ENCODE results near the gene IRAK2. TPM values are rescaled to one million over a fixed set of nuclear protein-coding genes. Genes with fewer than 3 reads are reported as not detected.
"Not testable (repeated sequence)": the region's sequence is repeated elsewhere in the genome, so short reads cannot be mapped to it uniquely, and the experiment has no call there.

Gene IRAK2
- total RNA-seq, 2 donors from 2014 or later = 4.3 to 5.4 TPM

GRCh38 chr3:10248984-10249748 lies 84.4 kb downstream of the IRAK2 start:
- H3K27ac Mint-ChIP-seq = peak overlapping the region; percentile 93 to 98
- DNase-seq (ENCODE audit: low spot score in 2 of 2) (peak; percentile 54 to 85), ATAC-seq (peak; percentile 18 to 48)
- peaks cover 61 to 84% of the 10 kb centered on the region in 2 donors for H3K36me3 Mint-ChIP-seq
- peaks cover 14 to 24% of the 10 kb centered on the region in 2 donors for H3K9me3 Mint-ChIP-seq

- Mint-ChIP-seq H3K36me3 (peaks cover 55 to 84% of the 10 kb centered on the region in 2 donors), H3K27ac (peak overlapping the region; percentile 93 to 98), H3K9me3 (peaks cover 14 to 22% of the 10 kb centered on the region in 2 donors)
- peak; percentile 39 to 47 for ATAC-seq
- DNase-seq (ENCODE audit: low spot score in 2 of 2) = no peak
Observed at GRCh38 chr3:10249833-10250232, 85.1 kb downstream of the IRAK2 start.

- no peak for DNase-seq (ENCODE audit: low spot score in 2 of 2)
- peaks cover 6 to 11% of the 10 kb centered on the region in 2 donors for H3K9me3 Mint-ChIP-seq
- H3K27ac Mint-ChIP-seq = peak overlapping the region; percentile 93 to 98
- ATAC-seq = no peak
- H3K36me3 Mint-ChIP-seq = peaks cover 53 to 84% of the 10 kb centered on the region in 2 donors
Observed at GRCh38 chr3:10251006-10251405, 86.3 kb downstream of the IRAK2 start.

- peaks cover 0 to 4% of the 10 kb centered on the region in 2 donors for H3K9me3 Mint-ChIP-seq
- H3K36me3 Mint-ChIP-seq = peaks cover 46 to 74% of the 10 kb centered on the region in 2 donors
- DNase-seq (ENCODE audit: low spot score in 2 of 2) = no peak
- ATAC-seq = no peak
- H3K27ac Mint-ChIP-seq = peak overlapping the region in 1 of 2 donors; percentile 89
Observed at GRCh38 chr3:10253731-10254130, 89.0 kb downstream of the IRAK2 start.

- DNase-seq (ENCODE audit: low spot score in 2 of 2) (no peak), ATAC-seq (no peak)
- Mint-ChIP-seq H3K36me3 (peaks cover 27 to 70% of the 10 kb centered on the region in 2 donors), H3K9me3 (peaks cover 0 to 4% of the 10 kb centered on the region in 2 donors), H3K27ac (peak overlapping the region in 1 of 2 donors; percentile 42)
Observed at GRCh38 chr3:10255835-10256234, 91.1 kb downstream of the IRAK2 start.

- H3K36me3 Mint-ChIP-seq = peaks cover 28 to 77% of the 10 kb centered on the region in 2 donors
- ATAC-seq (no peak), DNase-seq (ENCODE audit: low spot score in 2 of 2) (no peak)
- peaks cover 0 to 4% of the 10 kb centered on the region in 2 donors for H3K9me3 Mint-ChIP-seq
- peak overlapping the region; percentile 1 to 73 for H3K27ac Mint-ChIP-seq
Observed at GRCh38 chr3:10259036-10259435, 94.3 kb downstream of the IRAK2 start.

- Mint-ChIP-seq H3K9me3 (no peaks in the 10 kb centered on the region), H3K36me3 (peaks cover 33 to 74% of the 10 kb centered on the region in 2 donors), H3K27ac (no peak overlapping the region)
- no peak for DNase-seq (ENCODE audit: low spot score in 2 of 2)
- ATAC-seq = no peak
Observed at GRCh38 chr3:10259798-10260197, 95.1 kb downstream of the IRAK2 start.

- Mint-ChIP-seq H3K27ac (no peak overlapping the region), H3K36me3 (peaks cover 33 to 69% of the 10 kb centered on the region in 2 donors), H3K9me3 (no peaks in the 10 kb centered on the region)
- ATAC-seq = no peak
- no peak for DNase-seq (ENCODE audit: low spot score in 2 of 2)
Observed at GRCh38 chr3:10260211-10260701, 95.5 kb downstream of the IRAK2 start.

- DNase-seq (ENCODE audit: low spot score in 2 of 2) (no peak), ATAC-seq (no peak)
- H3K36me3 Mint-ChIP-seq = peaks cover 28 to 64% of the 10 kb centered on the region in 2 donors
- H3K27ac Mint-ChIP-seq = peak overlapping the region in 1 of 2 donors; percentile 18
- no peaks in the 10 kb centered on the region for H3K9me3 Mint-ChIP-seq
Observed at GRCh38 chr3:10262027-10262426, 97.3 kb downstream of the IRAK2 start.

- Mint-ChIP-seq H3K36me3 (peaks cover 28 to 76% of the 10 kb centered on the region in 2 donors), H3K9me3 (no peaks in the 10 kb centered on the region), H3K27ac (peak overlapping the region; percentile 86 to 89)
- peak; percentile 93 to 96 for ATAC-seq
- peak in 1 of 2 donors; percentile 69 for DNase-seq (ENCODE audit: low spot score in 2 of 2)
Observed at GRCh38 chr3:10263646-10264363, 99.1 kb downstream of the IRAK2 start.

- Mint-ChIP-seq H3K27ac (peak overlapping the region in 1 of 2 donors; percentile 78), H3K36me3 (peaks cover 25 to 66% of the 10 kb centered on the region in 2 donors), H3K9me3 (no peaks in the 10 kb centered on the region)
- DNase-seq (ENCODE audit: low spot score in 2 of 2) (no peak), ATAC-seq (no peak)
Observed at GRCh38 chr3:10265833-10266232, 101.1 kb downstream of the IRAK2 start.

GRCh38 chr3:10266936-10267335 lies 102.2 kb downstream of the IRAK2 start:
- DNase-seq (ENCODE audit: low spot score in 2 of 2); H3K9me3 Mint-ChIP-seq; ATAC-seq: not testable (repeated sequence)
- H3K36me3 Mint-ChIP-seq = peaks cover 18 to 66% of the 10 kb centered on the region in 2 donors
- peak overlapping the region; percentile 3 to 38 for H3K27ac Mint-ChIP-seq

- H3K36me3 Mint-ChIP-seq = peaks cover 13 to 62% of the 10 kb centered on the region in 2 donors
- peak overlapping the region in 1 of 2 donors; percentile 79 for H3K27ac Mint-ChIP-seq
Observed at GRCh38 chr3:10268116-10268515, 103.4 kb downstream of the IRAK2 start.

GRCh38 chr3:10268930-10269329 lies 104.2 kb downstream of the IRAK2 start:
- no peak for DNase-seq (ENCODE audit: low spot score in 2 of 2)
- peak overlapping the region in 1 of 2 donors; percentile 79 for H3K27ac Mint-ChIP-seq
- ATAC-seq = no peak
- H3K9me3 Mint-ChIP-seq = no peaks in the 10 kb centered on the region
- H3K36me3 Mint-ChIP-seq = peaks cover 6 to 56% of the 10 kb centered on the region in 2 donors

More at GRCh38 chr3:10268116-10268515, 103.4 kb downstream of the IRAK2 start:
- no peaks in the 10 kb centered on the region for H3K9me3 Mint-ChIP-seq
- no peak for ATAC-seq
- DNase-seq (ENCODE audit: low spot score in 2 of 2) = no peak

GRCh38 chr3:10269443-10269842 lies 104.7 kb downstream of the IRAK2 start:
- H3K27ac Mint-ChIP-seq = no peak overlapping the region
- no peak for DNase-seq (ENCODE audit: low spot score in 2 of 2)
- no peak for ATAC-seq
- H3K36me3 Mint-ChIP-seq = peaks cover 1 to 51% of the 10 kb centered on the region in 2 donors
- no peaks in the 10 kb centered on the region for H3K9me3 Mint-ChIP-seq

- H3K9me3 Mint-ChIP-seq; ATAC-seq; DNase-seq (ENCODE audit: low spot score in 2 of 2): not testable (repeated sequence)
- H3K27ac Mint-ChIP-seq = peak overlapping the region in 1 of 2 donors; percentile 65
- peaks cover 0 to 35% of the 10 kb centered on the region in 2 donors for H3K36me3 Mint-ChIP-seq
Observed at GRCh38 chr3:10272476-10272875, 107.8 kb downstream of the IRAK2 start.

GRCh38 chr3:10272977-10273376 lies 108.3 kb downstream of the IRAK2 start:
- Mint-ChIP-seq H3K27ac (peak overlapping the region; percentile 41 to 65), H3K9me3 (no peaks in the 10 kb centered on the region), H3K36me3 (peaks cover 0 to 32% of the 10 kb centered on the region in 2 donors)
- ATAC-seq (peak in 1 of 2 donors; percentile 40), DNase-seq (ENCODE audit: low spot score in 2 of 2) (no peak)

All from activated naive CD4-positive, alpha-beta T cell treated with anti-CD3 and anti-CD28 coated beads, Interleukin-2, amount 50 U/mL, for 72 hours (primary cell).